ENCODE data around the gene PLCXD3.

DNA sequence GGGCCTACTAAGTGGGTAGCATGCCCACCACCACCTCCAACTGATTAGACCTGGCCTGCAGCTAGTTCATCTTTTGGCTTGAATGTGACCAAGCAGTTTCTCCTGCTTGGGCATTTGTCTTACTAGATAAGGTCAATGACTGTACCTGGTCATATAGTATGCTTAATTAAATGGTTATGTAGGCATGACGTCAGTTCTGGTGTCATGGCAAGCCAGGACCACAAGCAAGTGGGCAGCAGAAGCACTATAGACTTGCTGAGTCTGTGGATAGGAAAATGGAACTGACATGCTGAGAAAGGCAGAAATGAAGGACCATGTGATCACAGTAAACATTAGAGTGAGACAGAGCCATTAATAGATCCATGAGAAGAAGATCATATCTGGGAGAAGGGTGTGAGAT, 241.5 kb downstream of the PLCXD3 start:
- no peak for TF ChIP-seq POLR2AphosphoS5 (IDR thresholded peaks at IDR 0.05; ENCODE audit: insufficient read depth in 1 of 2, low read depth in 1 of 2)
- TF ChIP-seq, protein P1, sequence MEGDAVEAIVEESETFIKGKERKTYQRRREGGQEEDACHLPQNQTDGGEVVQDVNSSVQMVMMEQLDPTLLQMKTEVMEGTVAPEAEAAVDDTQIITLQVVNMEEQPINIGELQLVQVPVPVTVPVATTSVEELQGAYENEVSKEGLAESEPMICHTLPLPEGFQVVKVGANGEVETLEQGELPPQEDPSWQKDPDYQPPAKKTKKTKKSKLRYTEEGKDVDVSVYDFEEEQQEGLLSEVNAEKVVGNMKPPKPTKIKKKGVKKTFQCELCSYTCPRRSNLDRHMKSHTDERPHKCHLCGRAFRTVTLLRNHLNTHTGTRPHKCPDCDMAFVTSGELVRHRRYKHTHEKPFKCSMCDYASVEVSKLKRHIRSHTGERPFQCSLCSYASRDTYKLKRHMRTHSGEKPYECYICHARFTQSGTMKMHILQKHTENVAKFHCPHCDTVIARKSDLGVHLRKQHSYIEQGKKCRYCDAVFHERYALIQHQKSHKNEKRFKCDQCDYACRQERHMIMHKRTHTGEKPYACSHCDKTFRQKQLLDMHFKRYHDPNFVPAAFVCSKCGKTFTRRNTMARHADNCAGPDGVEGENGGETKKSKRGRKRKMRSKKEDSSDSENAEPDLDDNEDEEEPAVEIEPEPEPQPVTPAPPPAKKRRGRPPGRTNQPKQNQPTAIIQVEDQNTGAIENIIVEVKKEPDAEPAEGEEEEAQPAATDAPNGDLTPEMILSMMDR (IDR thresholded peaks at IDR 0.05), result no peak
